HUES6 (cell line): ENCODE data around the gene POLK.

Experiments
- H3K27ac ChIP-seq: 2 replicates; pipeline ENCODE4 v1.7.0; 2013; ENCODE audit warnings: low read depth, mild to moderate bottlenecking, low read length, inconsistent platforms
- H3K27me3 ChIP-seq: 2 replicates; pipeline ENCODE4 v1.6.1; 2013; ENCODE audit warnings: low read length; ENCODE audit not compliant: control insufficient read depth, insufficient read depth
- H3K36me3 ChIP-seq: 2 replicates; pipeline ENCODE4 v1.6.1; 2013; ENCODE audit warnings: low read length; ENCODE audit not compliant: control insufficient read depth, insufficient read depth
- H3K4me1 ChIP-seq: 2 replicates; pipeline ENCODE4 v1.6.1; 2013; ENCODE audit warnings: low read length; ENCODE audit not compliant: control insufficient read depth, insufficient read depth
- H3K4me3 ChIP-seq: 2 replicates; pipeline ENCODE4 v1.5.1; 2013; ENCODE audit warnings: low read depth, low read length
- H3K9ac ChIP-seq: one replicate; pipeline ENCODE4 v1.6.1; 2013; ENCODE audit warnings: mild to moderate bottlenecking, low read length
- H3K9me3 ChIP-seq: 2 replicates; pipeline ENCODE4 v1.6.1; 2013; ENCODE audit warnings: low read depth, low read length; ENCODE audit not compliant: control insufficient read depth, insufficient read depth

POLK gene

GRCh38 chr5:75509956-75510355, 1.7 kb upstream of the POLK start:
- H3K27me3 ChIP-seq, result no peaks in the 10 kb centered on the region
- H3K9ac ChIP-seq, result no peak overlapping the region
- H3K27ac ChIP-seq, result no peak overlapping the region
- H3K9me3 ChIP-seq, result no peaks in the 10 kb centered on the region
- no peaks in the 10 kb centered on the region for H3K4me1 ChIP-seq
- H3K4me3 ChIP-seq, result peak overlapping the region; percentile 82
- no peaks in the 10 kb centered on the region; the same call in 1 of the 2 replicates for H3K36me3 ChIP-seq

DNA sequence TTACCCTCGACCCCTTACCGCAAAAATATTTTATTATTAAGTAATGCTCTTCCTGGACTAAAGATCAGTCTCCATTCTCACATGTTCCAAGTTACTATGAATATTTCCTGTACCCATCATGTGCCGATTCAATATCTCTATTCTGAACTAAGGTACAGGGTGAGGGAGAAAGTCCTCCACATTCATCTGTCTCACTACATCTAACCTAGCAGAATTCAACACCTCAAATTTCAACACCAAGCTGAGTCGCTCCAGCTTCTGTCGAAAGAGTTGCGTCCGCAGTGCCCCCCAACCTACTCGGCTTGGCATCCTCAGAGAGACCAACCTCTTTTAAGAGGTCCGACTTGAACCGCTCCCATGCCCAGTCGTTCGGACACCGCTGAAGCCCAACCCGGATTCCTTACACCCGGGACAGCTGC, 1.3 kb upstream of the POLK start:
- no peaks in the 10 kb centered on the region for H3K9me3 ChIP-seq
- H3K4me1 ChIP-seq, result no peaks in the 10 kb centered on the region
- no peaks in the 10 kb centered on the region for H3K36me3 ChIP-seq
- H3K27me3 ChIP-seq, result no peaks in the 10 kb centered on the region
- H3K27ac ChIP-seq, result peak overlapping the region; percentile 85; the same call in 1 of the 2 replicates
- H3K4me3 ChIP-seq, result peak overlapping the region; percentile 82
- H3K9ac ChIP-seq, result peak overlapping the region; percentile 85

DNA sequence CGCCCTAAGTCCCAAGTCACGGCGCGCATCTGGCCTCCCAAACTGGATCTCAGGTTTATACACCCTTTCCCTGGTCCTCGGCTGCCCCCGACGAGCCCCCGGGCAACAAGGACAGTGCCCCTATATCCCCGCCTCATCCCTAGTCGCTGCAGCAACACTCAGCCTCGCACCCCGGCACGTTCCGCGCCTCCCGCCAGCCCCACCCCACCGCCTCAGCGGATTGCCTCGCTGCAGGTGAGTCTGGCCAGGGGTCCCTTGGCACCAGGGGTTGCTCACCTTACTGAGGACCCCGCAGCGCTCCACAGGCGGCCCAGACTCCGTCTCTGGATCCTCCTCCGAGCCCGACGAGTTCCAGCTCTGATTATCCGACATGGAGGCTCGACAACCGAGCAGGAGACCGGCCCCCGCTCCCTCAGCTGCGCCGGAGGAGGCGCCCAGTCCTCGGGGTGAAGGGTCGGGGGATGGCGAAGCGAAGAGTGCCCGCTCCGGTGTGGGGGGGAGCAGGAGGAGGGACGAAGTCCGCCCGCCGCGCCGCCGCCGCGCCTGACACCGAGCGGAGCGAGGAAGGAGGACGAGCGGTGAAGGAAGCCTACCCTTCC, 756 bp upstream of the POLK start:
- Histone ChIP-seq H3K27ac (peak overlapping the region; percentile 85; the same call in 1 of the 2 replicates), H3K36me3 (no peaks in the 10 kb centered on the region), H3K4me1 (no peaks in the 10 kb centered on the region), H3K9ac (peak overlapping the region; percentile 85), H3K9me3 (no peaks in the 10 kb centered on the region), H3K27me3 (no peaks in the 10 kb centered on the region), H3K4me3 (peak overlapping the region; percentile 82)

- Histone ChIP-seq H3K27me3 (no peaks in the 10 kb centered on the region), H3K27ac (no peak overlapping the region), H3K36me3 (no peaks in the 10 kb centered on the region), H3K9ac (peak overlapping the region; percentile 49), H3K4me3 (peak overlapping the region; percentile 82), H3K9me3 (no peaks in the 10 kb centered on the region; the same call in 1 of the 2 replicates), H3K4me1 (no peaks in the 10 kb centered on the region)
Measured at GRCh38 chr5:75512383-75513074, 838 bp downstream of the POLK start.

- no peaks in the 10 kb centered on the region for H3K4me1 ChIP-seq
- no peaks in the 10 kb centered on the region for H3K27me3 ChIP-seq
- no peak overlapping the region for H3K4me3 ChIP-seq
- H3K36me3 ChIP-seq, result no peaks in the 10 kb centered on the region
- no peak overlapping the region for H3K9ac ChIP-seq
- peaks cover 2% of the 10 kb centered on the region; the same call in 1 of the 2 replicates for H3K9me3 ChIP-seq
- H3K27ac ChIP-seq, result no peak overlapping the region
Measured at GRCh38 chr5:75513841-75514240, 2.1 kb downstream of the POLK start.

DNA sequence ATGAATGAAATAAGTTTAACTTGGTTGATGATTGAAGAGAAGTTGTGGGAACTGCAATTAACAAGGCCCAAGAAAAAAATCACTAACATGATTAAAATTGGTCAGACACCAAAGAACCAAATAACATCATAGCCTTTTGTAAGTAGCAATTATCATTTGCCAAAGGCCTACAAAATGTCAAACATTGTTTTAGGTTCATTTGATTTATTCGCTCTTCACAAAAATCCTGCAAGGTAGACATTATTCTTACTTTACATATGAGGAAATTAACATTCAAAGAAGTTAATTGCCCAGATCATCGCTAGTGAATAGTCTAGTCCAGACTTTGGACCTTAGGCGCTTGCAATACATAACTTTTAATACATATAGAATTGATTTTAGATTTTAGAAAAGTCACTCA, 2.6 kb downstream of the POLK start:
- H3K27me3 ChIP-seq, result no peaks in the 10 kb centered on the region
- no peaks in the 10 kb centered on the region for H3K36me3 ChIP-seq
- H3K4me1 ChIP-seq, result no peaks in the 10 kb centered on the region
- H3K9ac ChIP-seq, result no peak overlapping the region
- H3K4me3 ChIP-seq, result no peak overlapping the region
- no peak overlapping the region for H3K27ac ChIP-seq
- peaks cover 3% of the 10 kb centered on the region; the same call in 1 of the 2 replicates for H3K9me3 ChIP-seq

DNA sequence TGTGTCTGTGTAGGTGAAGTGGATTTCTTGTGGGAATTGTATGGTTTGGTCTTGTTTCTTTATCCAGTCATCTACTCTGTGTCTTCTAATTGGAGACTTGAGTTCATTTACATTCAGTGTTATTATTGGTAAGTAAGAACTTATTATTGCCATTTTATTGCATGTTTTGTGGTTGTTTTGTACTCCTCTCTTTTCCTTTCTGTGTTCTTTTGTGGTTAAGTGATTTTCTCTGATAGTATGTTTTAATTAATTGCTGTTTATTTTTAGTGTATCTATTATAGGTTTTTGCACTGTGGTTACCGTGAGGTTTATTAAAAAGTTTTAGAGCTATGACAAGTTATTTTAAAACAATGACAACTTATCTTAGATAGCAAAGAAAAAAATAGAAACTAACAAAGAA, 8.1 kb downstream of the POLK start:
- H3K4me3 ChIP-seq, result no peak overlapping the region
- no peak overlapping the region for H3K9ac ChIP-seq
- H3K36me3 ChIP-seq, result no peaks in the 10 kb centered on the region; the same call in 1 of the 2 replicates
- peaks cover 28% of the 10 kb centered on the region for H3K9me3 ChIP-seq
- no peaks in the 10 kb centered on the region for H3K27me3 ChIP-seq
- no peak overlapping the region for H3K27ac ChIP-seq
- 0 out of 2 replicates have a peak, but pooled peaks cover 4% of the 10 kb centered on the region for H3K4me1 ChIP-seq

- Histone ChIP-seq H3K4me3 (no peak overlapping the region), H3K4me1 (0 out of 2 replicates have a peak, but pooled peaks cover 4% of the 10 kb centered on the region), H3K27ac (no peak overlapping the region), H3K36me3 (no peaks in the 10 kb centered on the region; the same call in 1 of the 2 replicates), H3K27me3 (no peaks in the 10 kb centered on the region), H3K9me3 (peaks cover 28% of the 10 kb centered on the region), H3K9ac (no peak overlapping the region)
Measured at GRCh38 chr5:75521195-75521594, 9.5 kb downstream of the POLK start.

DNA sequence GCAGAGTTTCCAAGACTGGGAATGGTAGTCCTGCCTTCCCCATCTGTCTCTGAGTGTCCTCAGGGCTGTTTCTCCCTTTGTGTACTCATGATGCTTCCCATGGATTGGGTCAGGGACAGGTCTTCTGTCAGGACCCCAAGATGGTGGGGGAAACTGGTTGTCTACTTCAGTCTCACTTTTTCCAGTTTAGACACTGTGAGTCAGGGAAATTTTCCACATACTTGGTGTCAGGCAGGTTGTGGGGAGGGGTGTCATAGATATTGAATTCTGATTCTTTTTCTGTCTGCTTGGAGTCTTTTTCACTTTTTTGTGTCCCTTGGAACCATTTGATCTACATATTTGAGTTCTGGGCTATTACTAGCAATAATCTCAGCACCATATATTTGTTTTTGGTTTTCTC, 10.3 kb downstream of the POLK start:
- Histone ChIP-seq H3K9ac (no peak overlapping the region), H3K4me3 (no peak overlapping the region), H3K27ac (no peak overlapping the region), H3K9me3 (peaks cover 28% of the 10 kb centered on the region), H3K36me3 (no peaks in the 10 kb centered on the region; the same call in 1 of the 2 replicates), H3K4me1 (0 out of 2 replicates have a peak, but pooled peaks cover 4% of the 10 kb centered on the region), H3K27me3 (no peaks in the 10 kb centered on the region)

DNA sequence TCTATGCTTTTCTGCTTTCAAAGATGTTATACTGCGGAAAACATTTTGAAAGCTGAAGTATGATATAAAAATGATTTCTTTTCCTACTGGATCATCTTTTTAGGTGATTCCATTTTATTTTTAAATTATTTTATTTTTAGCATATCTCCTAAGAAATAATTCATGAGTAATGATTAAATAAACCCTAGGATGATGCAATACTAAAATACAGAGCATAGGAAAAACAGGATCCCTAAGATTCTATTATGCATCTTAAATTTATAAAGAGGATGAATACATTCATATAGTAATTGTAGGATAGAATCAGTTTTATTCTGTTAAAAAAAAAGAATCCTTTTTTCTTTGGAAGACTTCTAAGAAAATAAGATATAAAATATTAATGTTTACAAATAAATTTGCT, 10.9 kb downstream of the POLK start:
- no peaks in the 10 kb centered on the region; the same call in 1 of the 2 replicates for H3K36me3 ChIP-seq
- H3K9ac ChIP-seq, result no peak overlapping the region
- no peak overlapping the region for H3K27ac ChIP-seq
- no peaks in the 10 kb centered on the region for H3K27me3 ChIP-seq
- 0 out of 2 replicates have a peak, but pooled peaks cover 4% of the 10 kb centered on the region for H3K4me1 ChIP-seq
- no peak overlapping the region for H3K4me3 ChIP-seq
- H3K9me3 ChIP-seq, result peaks cover 28% of the 10 kb centered on the region

DNA sequence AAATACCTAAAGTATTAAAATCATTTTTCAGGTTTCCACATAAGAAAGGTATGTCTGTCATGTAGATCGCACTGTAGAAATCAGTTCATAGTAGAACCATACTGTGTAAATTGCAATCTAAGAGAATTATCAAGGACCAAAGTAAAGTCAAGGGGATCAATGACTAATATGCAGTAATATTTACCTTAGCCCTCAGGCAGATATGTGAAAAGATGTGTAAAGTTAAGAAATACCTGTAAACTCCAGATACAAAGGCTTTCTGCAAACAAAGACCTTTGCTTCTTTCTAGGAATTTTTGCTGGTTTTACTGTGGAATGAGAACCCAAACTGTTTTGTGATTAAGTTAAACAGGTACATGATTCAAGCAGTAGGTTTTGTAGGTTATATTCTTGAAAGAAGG, 11.6 kb downstream of the POLK start:
- H3K9me3 ChIP-seq, result peaks cover 28% of the 10 kb centered on the region
- H3K27ac ChIP-seq, result no peak overlapping the region; the same call in 1 of the 2 replicates
- H3K36me3 ChIP-seq, result no peaks in the 10 kb centered on the region; the same call in 1 of the 2 replicates
- H3K4me3 ChIP-seq, result no peak overlapping the region
- no peaks in the 10 kb centered on the region for H3K27me3 ChIP-seq
- H3K9ac ChIP-seq, result no peak overlapping the region
- H3K4me1 ChIP-seq, result 0 out of 2 replicates have a peak, but pooled peaks cover 4% of the 10 kb centered on the region
